HepG2 (cell line): ENCODE results near the gene TTC31. TPM values are rescaled to one million over a fixed set of nuclear protein-coding genes. Genes with fewer than 3 reads are reported as not detected.

ENCODE experiments used
- AHR ChIP-seq: IDR thresholded peaks from 2 replicates; pipeline ENCODE4 v1.6.1; 2018; ENCODE audit warnings: missing genetic modification reagents, missing compliant biosample characterization
- BRD4 ChIP-seq: sonication (generic); formaldehyde crosslinking; IDR thresholded peaks from 2 replicates; pipeline ENCODE4 v1.4.0; 2020; ENCODE audit warnings: missing genetic modification reagents
- FOSL1 ChIP-seq: sonication (generic); formaldehyde crosslinking; IDR thresholded peaks from 2 replicates; pipeline ENCODE4 v1.9.0; 2021; ENCODE audit warnings: missing genetic modification reagents, borderline replicate concordance
- HDAC1 ChIP-seq: sonication (generic); formaldehyde crosslinking; IDR thresholded peaks from 2 replicates; pipeline ENCODE4 v1.5.1; 2020; ENCODE audit warnings: mild to moderate bottlenecking, missing genetic modification reagents
- HOXA3 ChIP-seq: sonication (generic); formaldehyde crosslinking; IDR thresholded peaks from 2 replicates; pipeline ENCODE4 v1.5.0; 2020; ENCODE audit warnings: missing genetic modification reagents
- HOXD1 ChIP-seq: sonication (generic); formaldehyde crosslinking; IDR thresholded peaks from 2 replicates; pipeline ENCODE4 v1.5.0; 2020; ENCODE audit warnings: missing genetic modification reagents
- MXI1 ChIP-seq: IDR thresholded peaks from 3 replicates; pipeline ENCODE4 v1.6.1; 2012; ENCODE audit warnings: low read depth, low read length, inconsistent platforms, borderline replicate concordance
- POLR2AphosphoS2 ChIP-seq: IDR thresholded peaks from 2 replicates; pipeline ENCODE4 v1.6.1; 2011; ENCODE audit warnings: low read depth, low read length, improper control_type of control experiment
- PRMT3 ChIP-seq: sonication (generic); formaldehyde crosslinking; IDR thresholded peaks from 2 replicates; pipeline ENCODE4 v1.8.1; 2022; ENCODE audit warnings: low read depth, mild to moderate bottlenecking, moderate library complexity, missing genetic modification reagents, borderline replicate concordance
- SMARCC2 ChIP-seq: fragments of 450-650 bp; IDR thresholded peaks from 2 replicates; pipeline ENCODE4 v1.6.1; 2017; ENCODE audit warnings: antibody characterized with exemption, mild to moderate bottlenecking
- STAT5B ChIP-seq: sonication (generic); formaldehyde crosslinking; IDR thresholded peaks from 2 replicates; pipeline ENCODE4 v1.4.0; 2020; ENCODE audit warnings: missing genetic modification reagents
- polyA plus RNA-seq, 8 experiments: library from polyadenylated mRNA; depleted of rRNA in 3 of 8; stranded (reverse) in 7 of 8; unstranded in 1 of 8; fragments of >200 nt; fragmentation: Illumina TruSeq in 4 of 8; extraction: Trizol in 4 of 8; gene quantifications; 2 replicates each; pipeline versions ENCODE4 v1.2.1 to v1.2.3, GENCODE V29; 2011 to 2016; ENCODE audit warnings: low read depth in 4 of 8, missing spikeins in 1 of 8, mixed read lengths in 1 of 8; ENCODE audit not compliant: insufficient read depth in 1 of 8
- total RNA-seq, 5 experiments: library from RNA; depleted of rRNA; stranded (reverse); fragments of >200 nt; fragmentation: Illumina TruSeq; extraction: Trizol; gene quantifications; 2 replicates each; pipeline ENCODE4 v1.2.3, GENCODE V29; 2016; ENCODE audit warnings: low read depth in 1 of 5
- TF ChIP-seq, protein P1 (sequence below): sonication (generic); formaldehyde crosslinking; IDR thresholded peaks from 2 replicates; pipeline ENCODE4 v1.4.0; 2020; ENCODE audit warnings: mild to moderate bottlenecking, missing genetic modification reagents, borderline replicate concordance
- TF ChIP-seq, protein P2 (sequence below): sonication (generic); formaldehyde crosslinking; IDR thresholded peaks from 2 replicates; pipeline ENCODE4 v1.9.0; 2021; ENCODE audit warnings: missing genetic modification reagents, mild to moderate bottlenecking, borderline replicate concordance
- TF ChIP-seq, protein P3 (sequence below): sonication (generic); formaldehyde crosslinking; IDR thresholded peaks from 2 replicates; pipeline ENCODE4 v1.4.0; 2020; ENCODE audit warnings: mild to moderate bottlenecking, missing genetic modification reagents
- TF ChIP-seq, protein P4 (sequence below): IDR thresholded peaks from 2 replicates; pipeline ENCODE4 v1.6.1; 2016; ENCODE audit warnings: low read depth, missing genetic modification reagents, missing compliant biosample characterization

TTC31 gene
- total and polyA plus RNA-seq, 2 of the 13 experiments (the other 11 are each of a cell fraction or from before 2014, with no cell fraction given), result 28.3 to 39.5 TPM

DNA sequence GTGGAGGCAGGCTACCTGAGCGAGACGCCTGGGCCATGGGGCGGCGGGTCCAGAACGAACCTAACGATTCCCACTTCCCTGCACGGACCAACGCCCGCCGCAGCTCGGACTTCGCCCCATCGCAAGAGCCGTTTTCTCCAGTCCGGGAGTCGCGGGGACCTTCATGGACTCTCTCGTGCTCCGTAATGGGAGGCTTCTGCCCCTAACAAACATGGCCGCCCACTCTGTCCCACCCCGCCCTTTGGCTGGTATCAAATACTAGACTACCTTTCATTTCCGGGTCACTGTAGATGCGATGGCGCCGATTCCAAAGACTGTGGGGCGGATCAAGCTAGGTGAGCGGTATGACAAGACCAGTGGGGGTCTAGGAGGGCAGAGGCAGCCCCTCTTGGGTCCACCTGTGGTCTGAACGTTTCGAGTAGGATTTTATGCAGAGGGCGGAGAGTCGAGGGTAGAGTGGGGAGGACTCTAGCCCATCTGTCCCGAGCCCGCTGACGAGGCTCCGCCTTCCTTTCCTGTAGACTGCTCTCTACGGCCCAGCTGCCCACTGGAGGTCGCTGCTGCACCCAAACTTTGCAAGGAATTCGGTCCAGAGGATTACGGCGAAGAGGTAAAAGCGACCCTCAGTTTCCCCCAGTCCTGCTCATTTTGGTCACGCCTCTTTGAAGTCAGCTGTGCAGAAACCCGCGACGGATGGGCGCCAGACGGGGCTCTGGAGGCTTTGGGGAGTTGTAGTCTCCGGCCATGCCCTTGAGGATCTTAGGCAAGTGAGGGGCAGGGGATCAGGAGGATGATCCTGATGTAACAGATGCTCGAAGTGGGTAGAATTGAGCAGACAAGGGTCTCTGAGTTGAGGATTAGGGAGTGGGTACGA is at the start of gene TTC31, which contains the start of gene CCDC142 (continued):
- TF ChIP-seq, protein P1, sequence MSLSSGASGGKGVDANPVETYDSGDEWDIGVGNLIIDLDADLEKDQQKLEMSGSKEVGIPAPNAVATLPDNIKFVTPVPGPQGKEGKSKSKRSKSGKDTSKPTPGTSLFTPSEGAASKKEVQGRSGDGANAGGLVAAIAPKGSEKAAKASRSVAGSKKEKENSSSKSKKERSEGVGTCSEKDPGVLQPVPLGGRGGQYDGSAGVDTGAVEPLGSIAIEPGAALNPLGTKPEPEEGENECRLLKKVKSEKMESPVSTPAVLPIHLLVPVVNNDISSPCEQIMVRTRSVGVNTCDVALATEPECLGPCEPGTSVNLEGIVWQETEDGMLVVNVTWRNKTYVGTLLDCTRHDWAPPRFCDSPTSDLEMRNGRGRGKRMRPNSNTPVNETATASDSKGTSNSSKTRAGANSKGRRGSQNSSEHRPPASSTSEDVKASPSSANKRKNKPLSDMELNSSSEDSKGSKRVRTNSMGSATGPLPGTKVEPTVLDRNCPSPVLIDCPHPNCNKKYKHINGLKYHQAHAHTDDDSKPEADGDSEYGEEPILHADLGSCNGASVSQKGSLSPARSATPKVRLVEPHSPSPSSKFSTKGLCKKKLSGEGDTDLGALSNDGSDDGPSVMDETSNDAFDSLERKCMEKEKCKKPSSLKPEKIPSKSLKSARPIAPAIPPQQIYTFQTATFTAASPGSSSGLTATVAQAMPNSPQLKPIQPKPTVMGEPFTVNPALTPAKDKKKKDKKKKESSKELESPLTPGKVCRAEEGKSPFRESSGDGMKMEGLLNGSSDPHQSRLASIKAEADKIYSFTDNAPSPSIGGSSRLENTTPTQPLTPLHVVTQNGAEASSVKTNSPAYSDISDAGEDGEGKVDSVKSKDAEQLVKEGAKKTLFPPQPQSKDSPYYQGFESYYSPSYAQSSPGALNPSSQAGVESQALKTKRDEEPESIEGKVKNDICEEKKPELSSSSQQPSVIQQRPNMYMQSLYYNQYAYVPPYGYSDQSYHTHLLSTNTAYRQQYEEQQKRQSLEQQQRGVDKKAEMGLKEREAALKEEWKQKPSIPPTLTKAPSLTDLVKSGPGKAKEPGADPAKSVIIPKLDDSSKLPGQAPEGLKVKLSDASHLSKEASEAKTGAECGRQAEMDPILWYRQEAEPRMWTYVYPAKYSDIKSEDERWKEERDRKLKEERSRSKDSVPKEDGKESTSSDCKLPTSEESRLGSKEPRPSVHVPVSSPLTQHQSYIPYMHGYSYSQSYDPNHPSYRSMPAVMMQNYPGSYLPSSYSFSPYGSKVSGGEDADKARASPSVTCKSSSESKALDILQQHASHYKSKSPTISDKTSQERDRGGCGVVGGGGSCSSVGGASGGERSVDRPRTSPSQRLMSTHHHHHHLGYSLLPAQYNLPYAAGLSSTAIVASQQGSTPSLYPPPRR (CRISPR knock-in tag), result peak; percentile 72
- TF ChIP-seq HOXD1 (CRISPR knock-in tag), result peak; percentile 50; the same call in 1 of the 2 replicates
- peak; percentile 81; the same call in 2 of the 3 replicates for TF ChIP-seq MXI1
- peak; percentile 79; the same call in 1 of the 2 replicates for TF ChIP-seq PRMT3 (CRISPR knock-in tag)
- no peak for TF ChIP-seq SMARCC2
- no peak for TF ChIP-seq FOSL1 (CRISPR knock-in tag)
- TF ChIP-seq, protein P2, sequence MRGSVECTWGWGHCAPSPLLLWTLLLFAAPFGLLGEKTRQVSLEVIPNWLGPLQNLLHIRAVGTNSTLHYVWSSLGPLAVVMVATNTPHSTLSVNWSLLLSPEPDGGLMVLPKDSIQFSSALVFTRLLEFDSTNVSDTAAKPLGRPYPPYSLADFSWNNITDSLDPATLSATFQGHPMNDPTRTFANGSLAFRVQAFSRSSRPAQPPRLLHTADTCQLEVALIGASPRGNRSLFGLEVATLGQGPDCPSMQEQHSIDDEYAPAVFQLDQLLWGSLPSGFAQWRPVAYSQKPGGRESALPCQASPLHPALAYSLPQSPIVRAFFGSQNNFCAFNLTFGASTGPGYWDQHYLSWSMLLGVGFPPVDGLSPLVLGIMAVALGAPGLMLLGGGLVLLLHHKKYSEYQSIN, result no peak
- TF ChIP-seq, protein P3, sequence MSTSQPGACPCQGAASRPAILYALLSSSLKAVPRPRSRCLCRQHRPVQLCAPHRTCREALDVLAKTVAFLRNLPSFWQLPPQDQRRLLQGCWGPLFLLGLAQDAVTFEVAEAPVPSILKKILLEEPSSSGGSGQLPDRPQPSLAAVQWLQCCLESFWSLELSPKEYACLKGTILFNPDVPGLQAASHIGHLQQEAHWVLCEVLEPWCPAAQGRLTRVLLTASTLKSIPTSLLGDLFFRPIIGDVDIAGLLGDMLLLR (CRISPR knock-in tag), result peak; percentile 88
- no peak for TF ChIP-seq POLR2AphosphoS2
- peak; percentile 97 for TF ChIP-seq HOXA3 (CRISPR knock-in tag)
- TF ChIP-seq BRD4 (CRISPR knock-in tag), result peak; percentile 68
- TF ChIP-seq, protein P4, sequence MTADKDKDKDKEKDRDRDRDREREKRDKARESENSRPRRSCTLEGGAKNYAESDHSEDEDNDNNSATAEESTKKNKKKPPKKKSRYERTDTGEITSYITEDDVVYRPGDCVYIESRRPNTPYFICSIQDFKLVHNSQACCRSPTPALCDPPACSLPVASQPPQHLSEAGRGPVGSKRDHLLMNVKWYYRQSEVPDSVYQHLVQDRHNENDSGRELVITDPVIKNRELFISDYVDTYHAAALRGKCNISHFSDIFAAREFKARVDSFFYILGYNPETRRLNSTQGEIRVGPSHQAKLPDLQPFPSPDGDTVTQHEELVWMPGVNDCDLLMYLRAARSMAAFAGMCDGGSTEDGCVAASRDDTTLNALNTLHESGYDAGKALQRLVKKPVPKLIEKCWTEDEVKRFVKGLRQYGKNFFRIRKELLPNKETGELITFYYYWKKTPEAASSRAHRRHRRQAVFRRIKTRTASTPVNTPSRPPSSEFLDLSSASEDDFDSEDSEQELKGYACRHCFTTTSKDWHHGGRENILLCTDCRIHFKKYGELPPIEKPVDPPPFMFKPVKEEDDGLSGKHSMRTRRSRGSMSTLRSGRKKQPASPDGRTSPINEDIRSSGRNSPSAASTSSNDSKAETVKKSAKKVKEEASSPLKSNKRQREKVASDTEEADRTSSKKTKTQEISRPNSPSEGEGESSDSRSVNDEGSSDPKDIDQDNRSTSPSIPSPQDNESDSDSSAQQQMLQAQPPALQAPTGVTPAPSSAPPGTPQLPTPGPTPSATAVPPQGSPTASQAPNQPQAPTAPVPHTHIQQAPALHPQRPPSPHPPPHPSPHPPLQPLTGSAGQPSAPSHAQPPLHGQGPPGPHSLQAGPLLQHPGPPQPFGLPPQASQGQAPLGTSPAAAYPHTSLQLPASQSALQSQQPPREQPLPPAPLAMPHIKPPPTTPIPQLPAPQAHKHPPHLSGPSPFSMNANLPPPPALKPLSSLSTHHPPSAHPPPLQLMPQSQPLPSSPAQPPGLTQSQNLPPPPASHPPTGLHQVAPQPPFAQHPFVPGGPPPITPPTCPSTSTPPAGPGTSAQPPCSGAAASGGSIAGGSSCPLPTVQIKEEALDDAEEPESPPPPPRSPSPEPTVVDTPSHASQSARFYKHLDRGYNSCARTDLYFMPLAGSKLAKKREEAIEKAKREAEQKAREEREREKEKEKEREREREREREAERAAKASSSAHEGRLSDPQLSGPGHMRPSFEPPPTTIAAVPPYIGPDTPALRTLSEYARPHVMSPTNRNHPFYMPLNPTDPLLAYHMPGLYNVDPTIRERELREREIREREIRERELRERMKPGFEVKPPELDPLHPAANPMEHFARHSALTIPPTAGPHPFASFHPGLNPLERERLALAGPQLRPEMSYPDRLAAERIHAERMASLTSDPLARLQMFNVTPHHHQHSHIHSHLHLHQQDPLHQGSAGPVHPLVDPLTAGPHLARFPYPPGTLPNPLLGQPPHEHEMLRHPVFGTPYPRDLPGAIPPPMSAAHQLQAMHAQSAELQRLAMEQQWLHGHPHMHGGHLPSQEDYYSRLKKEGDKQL, result no peak; the same call in 1 of the 2 replicates
- peak; percentile 96 for TF ChIP-seq HDAC1 (CRISPR knock-in tag)
- no peak for TF ChIP-seq STAT5B (CRISPR knock-in tag)
- TF ChIP-seq AHR (CRISPR knock-in tag), result no peak; the same call in 1 of the 2 replicates
